Measurements from ENCODE around the gene MAP7D3. TPM values are rescaled to one million over a fixed set of nuclear protein-coding genes. Genes with fewer than 3 reads are reported as not detected.
"Not testable (repeated sequence)": the region's sequence is repeated elsewhere in the genome, so short reads cannot be mapped to it uniquely, and the experiment has no call there.

Gene MAP7D3, protein sequence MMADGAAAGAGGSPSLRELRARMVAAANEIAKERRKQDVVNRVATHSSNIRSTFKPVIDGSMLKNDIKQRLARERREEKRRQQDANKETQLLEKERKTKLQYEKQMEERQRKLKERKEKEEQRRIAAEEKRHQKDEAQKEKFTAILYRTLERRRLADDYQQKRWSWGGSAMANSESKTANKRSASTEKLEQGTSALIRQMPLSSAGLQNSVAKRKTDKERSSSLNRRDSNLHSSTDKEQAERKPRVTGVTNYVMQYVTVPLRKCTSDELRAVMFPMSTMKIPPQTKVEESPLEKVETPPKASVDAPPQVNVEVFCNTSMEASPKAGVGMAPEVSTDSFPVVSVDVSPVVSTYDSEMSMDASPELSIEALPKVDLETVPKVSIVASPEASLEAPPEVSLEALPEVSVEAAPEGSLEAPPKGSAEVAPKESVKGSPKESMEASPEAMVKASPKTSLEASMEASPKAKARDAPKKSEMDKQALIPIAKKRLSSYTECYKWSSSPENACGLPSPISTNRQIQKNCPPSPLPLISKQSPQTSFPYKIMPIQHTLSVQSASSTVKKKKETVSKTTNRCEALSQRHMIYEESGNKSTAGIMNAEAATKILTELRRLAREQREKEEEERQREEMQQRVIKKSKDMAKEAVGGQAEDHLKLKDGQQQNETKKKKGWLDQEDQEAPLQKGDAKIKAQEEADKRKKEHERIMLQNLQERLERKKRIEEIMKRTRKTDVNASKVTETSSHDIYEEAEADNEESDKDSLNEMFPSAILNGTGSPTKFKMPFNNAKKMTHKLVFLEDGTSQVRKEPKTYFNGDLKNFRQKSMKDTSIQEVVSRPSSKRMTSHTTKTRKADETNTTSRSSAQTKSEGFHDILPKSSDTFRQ
- 10 to 100 TPM; 27.5 to 42.5 (median 35.7) TPM for total RNA-seq

DNA sequence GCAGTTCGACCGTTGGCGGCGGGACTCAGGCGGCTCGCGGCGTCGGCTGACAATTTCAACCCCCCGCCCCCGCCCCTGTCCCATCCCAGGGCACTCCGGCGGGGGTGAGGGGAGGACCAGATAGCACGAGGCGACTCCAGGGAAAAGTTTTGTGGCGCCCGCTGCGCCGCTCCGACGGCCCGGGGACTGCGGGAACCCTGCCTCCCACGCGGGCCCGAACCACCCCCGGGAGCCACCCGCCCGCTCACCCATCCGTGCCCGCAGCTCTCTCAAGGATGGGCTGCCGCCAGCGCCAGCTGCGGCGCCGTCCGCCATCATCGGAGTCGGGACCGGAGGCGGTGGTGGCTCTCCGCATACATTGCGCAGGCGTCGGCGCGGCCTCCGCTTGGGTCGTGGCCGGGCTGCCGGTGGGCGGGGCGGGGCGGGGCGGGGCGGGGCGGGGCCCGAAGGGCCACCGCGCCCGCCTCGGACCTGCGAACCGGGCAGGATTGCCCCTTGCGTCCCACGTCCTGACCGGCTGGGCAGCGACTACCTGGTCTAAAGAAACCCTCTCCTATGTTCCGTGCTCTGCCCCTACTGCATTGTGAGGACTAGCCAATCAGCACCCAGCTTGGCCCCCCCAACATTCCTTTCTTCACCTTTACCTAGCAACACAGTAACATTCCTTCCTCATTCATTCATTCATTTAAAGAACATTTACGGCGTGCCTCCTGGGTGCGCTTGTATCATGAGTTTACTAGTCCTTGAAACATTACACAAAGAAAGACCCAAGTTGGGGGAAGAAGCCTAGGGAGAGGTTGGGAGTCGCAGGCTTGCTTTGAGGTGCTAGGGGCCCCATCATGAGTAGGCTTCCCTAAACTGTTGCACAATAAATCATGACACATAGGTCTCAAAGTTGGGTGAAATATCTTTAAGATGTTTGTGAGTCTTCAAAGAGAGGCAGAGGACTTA, at the start of gene MAP7D3:
TSS of gene MAP7D3 (minus strand) at position 360 of the 951 bp plus-strand sequence. CDS start at position 318, 42 bp downstream.
- TF ChIP-seq, protein P1, sequence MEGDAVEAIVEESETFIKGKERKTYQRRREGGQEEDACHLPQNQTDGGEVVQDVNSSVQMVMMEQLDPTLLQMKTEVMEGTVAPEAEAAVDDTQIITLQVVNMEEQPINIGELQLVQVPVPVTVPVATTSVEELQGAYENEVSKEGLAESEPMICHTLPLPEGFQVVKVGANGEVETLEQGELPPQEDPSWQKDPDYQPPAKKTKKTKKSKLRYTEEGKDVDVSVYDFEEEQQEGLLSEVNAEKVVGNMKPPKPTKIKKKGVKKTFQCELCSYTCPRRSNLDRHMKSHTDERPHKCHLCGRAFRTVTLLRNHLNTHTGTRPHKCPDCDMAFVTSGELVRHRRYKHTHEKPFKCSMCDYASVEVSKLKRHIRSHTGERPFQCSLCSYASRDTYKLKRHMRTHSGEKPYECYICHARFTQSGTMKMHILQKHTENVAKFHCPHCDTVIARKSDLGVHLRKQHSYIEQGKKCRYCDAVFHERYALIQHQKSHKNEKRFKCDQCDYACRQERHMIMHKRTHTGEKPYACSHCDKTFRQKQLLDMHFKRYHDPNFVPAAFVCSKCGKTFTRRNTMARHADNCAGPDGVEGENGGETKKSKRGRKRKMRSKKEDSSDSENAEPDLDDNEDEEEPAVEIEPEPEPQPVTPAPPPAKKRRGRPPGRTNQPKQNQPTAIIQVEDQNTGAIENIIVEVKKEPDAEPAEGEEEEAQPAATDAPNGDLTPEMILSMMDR (IDR thresholded peaks at IDR 0.05; ENCODE audit: low read depth): no peak

DNA sequence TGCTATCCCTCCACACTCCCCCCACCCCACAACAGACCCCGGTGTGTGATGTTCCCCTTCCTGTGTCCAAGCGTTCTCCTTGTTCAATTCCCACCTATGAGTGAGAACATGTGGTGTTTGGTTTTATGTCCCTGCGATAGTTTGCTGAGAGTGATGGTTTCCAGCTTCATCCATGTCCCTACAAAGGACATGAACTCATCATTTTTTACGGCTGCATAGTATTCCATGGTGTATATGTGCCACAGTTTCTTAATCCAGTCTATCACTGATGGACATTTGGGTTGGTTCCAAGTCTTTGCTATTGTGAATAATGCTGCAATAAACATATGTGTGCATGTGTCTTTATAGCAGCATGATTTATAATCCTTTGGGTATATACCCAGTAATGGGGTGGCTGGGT, 49.5 kb upstream of the MAP7D3 start, which contains the start of gene ADGRG4:
TSS of gene ADGRG4 (plus strand) at position 243 of the 400 bp plus-strand sequence. CDS start 7,815 bp downstream, outside the sequence.
- TF ChIP-seq, protein P1 (IDR thresholded peaks at IDR 0.05; ENCODE audit: low read depth): not testable (repeated sequence)

DNA sequence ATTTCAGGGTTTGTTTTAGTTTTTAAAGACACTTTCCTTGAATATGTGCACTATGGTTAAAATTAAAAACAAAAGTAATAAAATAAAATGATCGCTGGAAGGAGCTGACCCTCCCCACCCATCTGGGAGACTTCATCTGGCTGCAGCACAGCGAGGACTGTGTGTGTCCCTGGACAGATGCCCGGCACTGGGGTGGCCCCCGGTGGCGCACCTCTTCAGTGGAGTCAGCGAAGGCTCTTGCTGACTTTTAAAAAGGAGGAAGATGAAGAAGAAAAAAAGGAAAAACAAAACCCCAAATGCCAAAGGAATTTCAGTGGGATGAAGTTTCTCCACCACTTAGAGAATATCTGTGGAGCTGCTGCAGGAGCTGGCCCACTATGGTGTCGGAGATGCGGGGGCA, 44.2 kb upstream of the MAP7D3 start:
- TF ChIP-seq, protein P1 (IDR thresholded peaks at IDR 0.05; ENCODE audit: low read depth): no peak

DNA sequence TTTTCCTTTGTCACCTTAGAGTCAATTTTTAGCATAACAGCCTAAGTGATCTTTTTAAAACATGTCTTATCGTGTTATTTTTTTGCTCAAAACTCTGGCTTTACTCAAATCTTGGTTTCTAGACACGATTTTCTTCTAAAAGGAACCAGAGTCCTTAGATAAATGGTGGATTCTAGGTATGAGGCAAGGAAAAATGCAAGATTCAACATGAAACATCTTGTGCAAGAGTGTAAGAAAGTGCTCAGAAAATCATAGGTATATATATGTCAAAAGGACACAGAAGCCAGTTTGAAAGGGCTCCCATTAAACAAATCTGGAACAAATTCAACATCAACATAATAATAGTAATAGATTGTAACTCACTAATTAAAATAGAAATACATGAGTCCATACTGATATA, 41.5 kb upstream of the MAP7D3 start:
- TF ChIP-seq, protein P1 (IDR thresholded peaks at IDR 0.05; ENCODE audit: low read depth): no peak

DNA sequence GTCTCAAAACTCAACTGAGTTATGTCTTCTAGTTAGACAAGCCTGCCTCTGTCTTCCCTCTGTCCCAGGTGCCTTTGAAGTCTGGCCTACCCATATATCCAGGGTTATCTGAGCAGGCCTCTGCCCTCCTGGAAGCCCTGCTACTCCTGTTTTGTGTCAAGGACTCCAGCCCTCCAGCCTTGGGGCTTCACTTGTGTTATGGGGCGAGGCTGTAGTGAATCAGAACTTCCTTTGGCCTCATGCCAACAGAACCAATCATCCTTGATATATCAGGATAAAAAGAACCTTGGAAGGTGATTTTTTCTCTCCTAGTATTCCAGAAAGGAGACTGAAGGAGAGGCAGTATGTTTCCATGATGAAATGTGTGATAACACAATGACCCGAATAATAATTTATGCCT, 40.6 kb upstream of the MAP7D3 start:
- TF ChIP-seq, protein P1 (IDR thresholded peaks at IDR 0.05; ENCODE audit: low read depth): no peak

DNA sequence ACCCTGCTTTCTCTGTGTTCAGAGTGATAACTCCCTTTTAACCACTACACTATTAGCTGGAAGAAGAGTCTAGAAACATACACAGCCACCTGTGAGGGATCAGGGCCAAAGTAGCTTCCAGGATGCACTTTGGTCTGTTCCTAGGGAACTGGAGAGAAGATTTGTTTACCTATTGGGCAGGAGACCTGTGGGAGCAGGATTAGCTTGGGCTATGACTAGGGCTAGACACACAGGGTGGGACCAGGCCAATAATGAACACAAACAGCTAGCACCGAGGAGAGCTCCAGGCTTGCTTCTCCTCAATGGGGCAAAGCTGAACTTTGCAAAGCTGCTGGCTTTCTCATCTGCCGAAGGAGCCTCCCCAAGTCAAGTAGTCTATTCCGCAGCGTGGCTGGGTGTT, 24.4 kb upstream of the MAP7D3 start:
- TF ChIP-seq, protein P1 (IDR thresholded peaks at IDR 0.05; ENCODE audit: low read depth): no peak
